ENCODE data around the gene GTPBP2.
"Not testable (repeated sequence)": the region's sequence is repeated elsewhere in the genome, so short reads cannot be mapped to it uniquely, and the experiment has no call there.

Gene GTPBP2

DNA sequence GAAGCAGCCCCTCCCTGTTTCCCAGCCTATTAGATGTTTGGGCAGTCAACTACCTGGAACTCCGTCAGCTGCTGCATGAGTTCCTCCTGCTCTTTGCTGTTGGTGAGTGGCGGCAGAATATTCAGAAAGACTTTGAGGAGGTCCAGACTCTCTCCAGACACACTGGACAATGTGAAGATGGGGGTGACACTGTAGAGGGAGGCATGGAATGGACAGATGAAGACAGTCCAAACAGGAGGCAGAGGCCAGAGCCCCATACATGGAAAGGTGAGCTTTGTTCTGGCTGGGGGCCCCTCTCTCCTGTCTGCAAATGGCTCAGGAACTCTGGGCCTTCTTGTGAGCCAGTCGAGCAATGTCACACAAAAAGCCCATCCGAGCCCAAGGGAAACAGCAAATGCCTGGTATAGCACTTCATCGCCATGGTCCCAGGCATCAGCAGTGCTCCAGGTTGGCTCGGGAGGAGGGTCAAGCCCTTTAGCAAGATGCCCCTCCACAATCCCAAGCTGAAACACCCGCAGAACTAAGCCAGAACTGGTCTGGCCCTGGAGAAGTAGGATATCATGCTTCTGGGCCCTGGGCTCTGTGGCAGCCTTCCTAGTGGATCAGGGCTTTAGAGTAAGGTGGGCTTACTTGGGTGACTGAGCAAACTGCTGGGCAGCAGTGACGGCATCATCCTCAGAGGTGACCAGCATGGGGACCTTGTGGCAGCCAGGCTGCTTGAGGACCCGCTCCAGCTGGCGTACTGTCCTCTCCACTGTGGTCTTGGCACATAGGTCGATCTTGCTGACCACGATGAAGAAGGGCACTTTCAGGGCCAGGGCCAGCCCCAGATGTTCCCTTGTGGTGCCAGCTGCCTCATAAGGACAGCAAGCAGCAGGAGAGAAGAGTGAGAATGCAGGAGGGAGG lies 4.9 kb downstream of the GTPBP2 start:
- no peak for DNase-seq

DNA sequence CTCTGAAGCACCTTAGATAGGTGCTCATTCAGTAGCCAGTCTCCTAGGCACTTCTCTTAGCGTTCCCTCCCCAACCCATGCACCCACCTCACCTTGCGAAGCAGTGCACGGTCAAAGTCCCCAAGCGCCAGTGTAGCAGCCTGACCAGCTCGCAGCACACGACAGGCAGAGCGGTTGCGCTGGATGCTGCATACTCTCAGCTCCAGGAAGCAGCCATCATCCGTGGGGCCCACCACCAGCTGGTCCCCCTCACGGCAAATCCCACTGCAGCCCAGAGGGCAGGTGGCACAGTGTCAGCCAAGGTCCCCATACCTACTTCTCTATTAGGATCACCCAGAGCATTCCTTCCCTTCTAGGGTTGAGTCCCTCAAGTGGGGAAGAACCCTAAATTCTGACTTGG lies 6.5 kb downstream of the GTPBP2 start:
- no peak for DNase-seq

DNA sequence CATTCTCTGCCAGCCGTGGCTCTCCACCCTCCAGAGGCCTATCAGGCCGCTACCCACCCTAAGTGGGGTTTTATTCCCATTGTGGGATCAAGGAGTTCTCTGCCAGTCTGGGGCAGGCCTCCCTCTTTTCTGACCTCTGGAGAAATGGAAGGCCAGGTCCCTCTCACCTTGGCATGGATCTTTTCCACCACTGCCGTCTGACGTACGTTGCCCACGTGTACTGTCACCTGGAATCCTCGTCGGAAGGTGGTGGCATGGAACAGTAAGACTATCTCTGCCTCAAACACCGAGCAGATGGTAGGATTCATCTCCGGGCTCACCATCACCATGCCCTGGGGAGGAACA lies 7.3 kb downstream of the GTPBP2 start:
- no peak for DNase-seq

GRCh38 chr6:43621078-43621835 lies 7.8 kb downstream of the GTPBP2 start:
- no peak for DNase-seq

DNA sequence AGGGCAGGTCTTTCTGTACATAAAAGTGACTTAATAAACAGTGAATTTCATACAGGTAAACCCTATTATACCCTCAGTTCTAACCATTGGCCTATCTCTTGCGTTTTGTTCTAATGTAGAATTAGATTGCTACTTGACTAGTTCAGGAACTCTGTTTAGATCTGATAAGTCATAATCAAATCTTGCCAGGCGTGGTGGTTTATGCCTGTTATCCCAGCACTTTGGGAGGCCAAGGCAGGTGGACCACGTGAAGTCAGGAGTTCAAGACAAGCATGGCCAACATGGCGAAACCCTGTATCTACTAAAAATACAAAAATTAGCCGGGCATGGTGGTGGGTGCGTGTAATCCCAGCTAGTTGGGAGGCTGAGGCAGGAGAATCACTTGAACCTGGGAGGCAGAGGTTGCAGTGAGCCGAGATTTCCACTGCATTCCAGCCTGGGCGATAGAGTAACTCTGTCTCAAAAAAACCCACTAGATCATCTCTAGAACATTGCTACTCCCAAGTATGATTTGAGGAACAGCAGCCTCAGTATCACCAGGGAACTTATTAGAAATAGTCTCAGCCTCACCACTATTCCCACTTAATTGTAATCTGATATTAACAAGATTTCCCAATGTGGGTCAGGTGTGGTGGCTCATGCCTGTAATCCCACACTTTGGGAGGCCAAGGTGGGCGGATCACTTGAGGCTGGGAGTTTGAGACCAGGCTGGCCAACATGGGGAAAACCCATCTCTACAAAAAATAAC lies 12.2 kb downstream of the GTPBP2 start:
- no peak for DNase-seq

DNA sequence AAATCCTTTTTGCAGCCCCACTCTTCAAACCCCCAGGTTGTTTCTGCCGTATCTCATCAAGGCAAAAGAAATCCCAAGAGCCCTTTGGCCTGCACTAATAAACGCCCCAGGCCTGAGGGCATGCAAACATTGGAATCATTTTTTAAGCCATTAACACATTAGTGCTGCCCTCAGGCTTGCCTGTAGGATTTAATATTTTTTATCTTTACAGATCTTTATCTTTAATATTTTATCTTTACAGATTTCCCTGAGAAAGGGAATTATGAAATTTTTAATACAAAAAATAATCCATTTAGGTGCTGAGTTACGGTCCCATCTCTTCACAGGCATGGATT lies 14.7 kb downstream of the GTPBP2 start:
- DNase-seq, result no peak

- DNase-seq, result no peak
Observed at GRCh38 chr6:43613721-43614395, 15.2 kb downstream of the GTPBP2 start.

GRCh38 chr6:43610431-43610830 lies 18.6 kb downstream of the GTPBP2 start:
- no peak for DNase-seq

- DNase-seq, result no peak
Observed at GRCh38 chr6:43609402-43609801, 19.7 kb downstream of the GTPBP2 start.

DNA sequence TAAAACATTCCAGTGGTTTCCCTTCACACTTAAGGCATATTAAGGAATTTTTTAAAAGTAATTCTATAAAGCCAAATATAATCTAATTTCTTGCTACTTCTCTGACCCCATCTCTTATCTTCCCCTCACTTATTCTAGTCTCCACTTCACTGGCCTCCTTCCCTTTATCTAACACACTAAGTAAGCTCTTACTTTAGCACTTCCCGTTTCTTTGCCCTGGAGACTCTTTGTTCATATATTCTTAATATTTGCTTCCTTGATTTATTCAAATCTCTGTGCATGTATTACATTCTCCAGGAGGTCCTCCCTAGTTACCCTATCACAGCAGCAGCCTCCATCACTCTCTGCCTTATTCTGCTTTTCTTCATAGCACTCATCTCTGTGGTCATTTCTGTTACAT lies 20.3 kb downstream of the GTPBP2 start:
- no peak for DNase-seq

DNA sequence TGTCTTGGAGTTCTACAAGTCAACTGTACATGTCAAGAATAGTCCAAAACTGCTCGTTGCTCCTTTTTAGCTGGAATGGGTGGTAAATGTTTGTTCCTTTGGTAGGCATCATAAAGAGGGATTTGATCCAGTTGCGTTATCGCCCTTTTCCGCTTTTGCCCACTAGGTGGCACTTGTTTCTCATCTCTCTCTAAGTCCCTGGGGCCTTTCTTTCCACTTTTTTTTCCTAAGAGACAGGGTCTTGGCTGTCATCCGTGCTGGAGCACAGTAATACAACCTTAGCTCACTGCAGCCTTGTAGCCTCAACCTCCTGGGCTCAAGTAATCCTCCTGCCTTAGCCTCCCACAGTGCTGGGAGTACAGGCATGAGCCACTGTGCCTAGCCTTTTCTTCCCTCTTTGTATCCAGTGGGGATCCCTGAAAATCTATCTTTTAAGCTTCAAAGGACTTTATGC lies 20.7 kb downstream of the GTPBP2 start:
- peak; percentile 77 for DNase-seq

DNA sequence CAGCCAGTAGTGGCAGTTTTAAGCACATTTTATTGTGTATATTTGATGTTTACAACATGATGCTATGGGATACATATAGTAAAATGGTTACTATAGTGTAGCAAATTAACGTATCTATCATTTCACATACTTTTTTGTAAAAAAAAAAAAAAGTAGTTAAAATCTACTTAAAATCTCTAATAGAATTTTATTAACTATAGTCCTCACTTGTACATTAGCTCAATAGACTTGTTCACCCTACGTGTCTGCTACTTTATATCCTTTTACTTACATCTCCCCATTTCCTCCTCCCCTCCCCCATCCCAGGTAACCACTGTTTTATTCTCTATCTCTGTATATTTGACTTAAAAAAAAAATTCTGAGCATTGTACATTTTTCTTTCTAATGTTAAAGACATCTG lies 23.0 kb downstream of the GTPBP2 start:
- DNase-seq, result no peak

GRCh38 chr6:43604174-43604573 lies 24.9 kb downstream of the GTPBP2 start:
- peak; percentile 73 for DNase-seq

DNA sequence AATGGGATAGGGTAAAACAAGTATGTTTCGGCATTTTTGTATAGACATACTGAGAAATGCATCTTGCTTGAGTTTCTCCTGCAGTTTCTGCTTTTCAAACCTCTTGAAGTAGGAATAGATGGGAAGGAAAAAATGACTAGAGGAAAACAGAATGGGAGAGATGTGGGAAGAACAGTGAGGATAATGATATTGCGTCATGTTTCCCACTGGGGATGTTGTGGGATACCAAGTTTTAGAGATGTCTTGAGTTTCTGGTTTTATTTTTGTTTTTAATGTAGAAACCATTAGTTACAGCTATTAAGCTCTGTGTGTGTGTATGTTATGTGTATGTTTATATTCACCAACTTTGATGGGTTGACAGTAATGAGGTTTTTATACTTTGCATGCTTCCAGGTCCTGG lies 28.5 kb downstream of the GTPBP2 start:
- no peak for DNase-seq

DNA sequence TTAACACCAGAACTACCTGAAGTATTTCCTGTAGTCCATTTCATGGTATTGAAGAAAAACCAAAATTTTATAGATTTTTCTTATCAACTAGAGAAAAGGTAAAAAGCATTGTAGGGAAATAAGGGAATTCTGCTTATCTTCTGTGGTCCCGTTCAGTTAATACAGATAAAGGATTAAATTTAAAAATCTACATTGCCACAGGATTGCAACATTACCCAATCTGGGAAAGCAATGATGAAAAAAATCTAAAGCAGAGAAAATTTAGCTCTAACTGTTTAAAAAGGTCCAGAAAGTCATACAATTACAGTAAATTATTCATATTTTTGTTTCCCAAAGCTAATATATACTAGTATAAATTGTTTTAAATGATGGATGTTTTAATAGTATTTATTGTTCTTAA lies 35.1 kb downstream of the GTPBP2 start:
- DNase-seq, result no peak

- not testable (repeated sequence) for DNase-seq
Observed at GRCh38 chr6:43589564-43589963, 39.5 kb downstream of the GTPBP2 start.

DNA sequence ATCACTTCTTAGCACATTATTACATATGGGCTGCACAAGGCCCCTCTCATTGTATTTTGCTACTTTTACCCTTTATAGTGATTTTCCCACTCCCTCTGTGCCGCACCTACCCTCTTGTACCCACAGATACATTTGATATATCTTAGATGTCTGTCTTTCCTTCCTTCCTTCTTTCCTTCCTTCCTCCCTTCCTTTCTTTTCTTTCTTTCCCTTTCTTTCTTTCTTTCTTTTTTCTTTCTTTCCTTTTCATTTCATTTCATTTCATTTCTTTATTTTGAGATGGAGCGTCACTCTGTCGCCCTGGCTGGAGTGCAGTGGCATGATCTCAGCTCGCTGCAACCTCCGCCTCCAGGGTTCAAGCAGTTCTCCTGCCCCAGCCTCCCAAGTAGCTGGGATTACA lies 40.9 kb downstream of the GTPBP2 start:
- no peak for DNase-seq

- DNase-seq, result peak; percentile 42
Observed at GRCh38 chr6:43584892-43585570, 44.0 kb downstream of the GTPBP2 start.

DNA sequence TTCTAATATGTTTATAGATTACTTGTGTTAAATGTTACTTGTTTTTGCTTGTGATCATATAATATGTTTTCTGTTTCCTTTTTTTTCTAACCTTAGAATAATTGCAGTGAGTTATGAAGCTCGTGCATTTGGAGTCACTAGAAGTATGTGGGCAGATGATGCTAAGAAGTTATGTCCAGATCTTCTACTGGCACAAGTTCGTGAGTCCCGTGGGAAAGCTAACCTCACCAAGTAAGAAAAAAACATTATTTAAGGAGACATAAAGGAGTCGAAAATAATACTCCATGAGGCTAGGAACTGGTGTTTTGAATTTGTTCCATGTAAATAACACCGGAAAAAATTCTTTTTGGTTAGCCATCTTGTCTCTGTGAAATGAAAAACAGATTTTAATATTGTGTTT lies 46.2 kb downstream of the GTPBP2 start:
- no peak for DNase-seq

- peak; percentile 10 for DNase-seq
Observed at GRCh38 chr6:43579171-43579570, 49.9 kb downstream of the GTPBP2 start.

DNA sequence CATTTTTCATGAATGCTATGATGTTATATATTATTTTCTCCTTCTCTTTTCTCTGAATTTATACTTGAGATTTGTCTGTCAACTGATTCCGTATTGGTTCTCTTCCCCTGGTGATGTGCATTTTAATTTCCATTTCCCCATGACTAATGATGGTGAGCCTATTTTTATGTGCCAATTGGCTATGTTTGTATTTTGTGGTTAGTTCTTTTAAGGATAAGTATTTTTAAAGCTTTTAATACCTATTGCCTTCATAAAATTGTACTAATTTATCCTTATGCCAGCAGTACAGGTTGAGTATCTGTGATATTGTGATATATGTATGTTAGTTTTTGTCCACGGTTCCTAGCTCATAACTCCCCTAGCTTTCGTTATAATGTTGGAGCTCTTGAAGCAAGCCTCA lies 50.3 kb downstream of the GTPBP2 start:
- no peak for DNase-seq

Measured in fibroblast of skin of abdomen (primary cell).